SK-N-MC (cell line): ENCODE measurements around the gene POFUT2.

Experiments used
- EZH2 ChIP-seq: fragments of 200-600 bp; sonication (generic); IDR thresholded peaks from one replicate; pipeline ENCODE4 v1.6.1; 2017; ENCODE audit warnings: antibody characterized with exemption
- POLR2AphosphoS5 ChIP-seq: IDR thresholded peaks from 2 replicates; pipeline ENCODE4 v1.6.1; 2012; ENCODE audit warnings: mild to moderate bottlenecking, low read depth, low read length, borderline replicate concordance

DNA sequence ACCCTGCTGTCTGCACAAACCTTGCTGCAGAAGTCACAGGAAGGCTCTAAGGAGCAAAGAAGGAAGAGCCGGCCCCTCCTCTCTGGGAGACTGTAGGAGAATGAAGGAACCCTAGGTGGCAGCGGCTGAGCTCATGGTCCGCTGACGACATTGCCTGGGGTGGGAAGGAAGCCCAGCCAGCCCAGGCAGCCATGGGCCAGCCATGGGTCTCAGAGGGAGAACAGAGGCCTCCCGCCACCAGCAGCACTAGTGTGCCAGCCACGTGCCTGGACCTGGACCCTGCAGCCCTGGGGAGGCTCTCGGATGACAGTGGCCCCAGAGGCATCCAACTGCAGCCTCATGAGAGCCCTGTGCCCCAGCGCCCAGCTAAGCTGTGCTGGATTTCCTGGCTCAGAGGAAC is 49.2 kb upstream of the POFUT2 start:
- TF ChIP-seq EZH2 (no peak), POLR2AphosphoS5 (no peak)
